HepG2 (cell line): ENCODE results near the gene OGA. TPM values are rescaled to one million over a fixed set of nuclear protein-coding genes. Genes with fewer than 3 reads are reported as not detected.

Experiments used
- AGO1 ChIP-seq: fragments of 200-400 bp; formaldehyde crosslinking; IDR thresholded peaks from 2 replicates; pipeline ENCODE4 v1.6.1; 2017; ENCODE audit warnings: mild to moderate bottlenecking, low read depth, low read length, moderate library complexity; ENCODE audit not compliant: poor library complexity, severe bottlenecking
- HNRNPLL ChIP-seq: fragments of 200-400 bp; formaldehyde crosslinking; IDR thresholded peaks from 2 replicates; pipeline ENCODE4 v1.6.1; 2017; ENCODE audit warnings: mild to moderate bottlenecking, low read depth, low read length; ENCODE audit not compliant: poor library complexity, severe bottlenecking
- MEIS2 ChIP-seq: sonication (generic); formaldehyde crosslinking; IDR thresholded peaks from 2 replicates; pipeline ENCODE4 v1.9.0; 2021; ENCODE audit warnings: mild to moderate bottlenecking, missing genetic modification reagents
- MYC ChIP-seq: sonication (generic); formaldehyde crosslinking; IDR thresholded peaks from 2 replicates; pipeline ENCODE4 v1.9.0; 2021; ENCODE audit warnings: missing genetic modification reagents, borderline replicate concordance
- POGZ ChIP-seq: sonication (generic); formaldehyde crosslinking; IDR thresholded peaks from 2 replicates; pipeline ENCODE4 v1.4.0; 2020; ENCODE audit warnings: mild to moderate bottlenecking, missing genetic modification reagents
- TAF1 ChIP-seq: sonication (generic); formaldehyde crosslinking; IDR thresholded peaks from 2 replicates; pipeline ENCODE4 v1.4.0; 2020; ENCODE audit warnings: missing genetic modification reagents
- TGIF2 ChIP-seq: IDR thresholded peaks from 2 replicates; pipeline ENCODE4 v1.6.1; 2016; ENCODE audit warnings: control low read depth, missing compliant biosample characterization
- THYN1 ChIP-seq: sonication (generic); formaldehyde crosslinking; IDR thresholded peaks from 2 replicates; pipeline ENCODE4 v1.8.1; 2023; ENCODE audit warnings: low read depth, mild to moderate bottlenecking, moderate library complexity, missing genetic modification reagents, borderline replicate concordance
- ZBTB38 ChIP-seq: sonication (generic); formaldehyde crosslinking; IDR thresholded peaks from 2 replicates; pipeline ENCODE4 v1.5.1; 2020; ENCODE audit warnings: mild to moderate bottlenecking, missing genetic modification reagents
- ZFY ChIP-seq: sonication (generic); formaldehyde crosslinking; IDR thresholded peaks from 2 replicates; pipeline ENCODE4 v1.4.0; 2020; ENCODE audit warnings: missing genetic modification reagents
- polyA plus RNA-seq, 8 experiments: library from polyadenylated mRNA; depleted of rRNA in 3 of 8; stranded (reverse) in 7 of 8; unstranded in 1 of 8; fragments of >200 nt; fragmentation: Illumina TruSeq in 4 of 8; extraction: Trizol in 4 of 8; gene quantifications; 2 replicates each; pipeline versions ENCODE4 v1.2.1 to v1.2.3, GENCODE V29; 2011 to 2016; ENCODE audit warnings: low read depth in 4 of 8, missing spikeins in 1 of 8, mixed read lengths in 1 of 8; ENCODE audit not compliant: insufficient read depth in 1 of 8
- total RNA-seq, 5 experiments: library from RNA; depleted of rRNA; stranded (reverse); fragments of >200 nt; fragmentation: Illumina TruSeq; extraction: Trizol; gene quantifications; 2 replicates each; pipeline ENCODE4 v1.2.3, GENCODE V29; 2016; ENCODE audit warnings: low read depth in 1 of 5
- TF ChIP-seq, protein P1 (sequence below): sonication (generic); formaldehyde crosslinking; IDR thresholded peaks from 2 replicates; pipeline ENCODE4 v1.8.0; 2022; ENCODE audit warnings: mild to moderate bottlenecking, missing genetic modification reagents; ENCODE audit not compliant: insufficient replicate concordance
- TF ChIP-seq, protein P2 (sequence below): sonication (generic); formaldehyde crosslinking; IDR thresholded peaks from 2 replicates; pipeline ENCODE4 v1.8.0; 2022; ENCODE audit warnings: mild to moderate bottlenecking, missing genetic modification reagents, moderate library complexity
- TF ChIP-seq, protein P3 (sequence below): sonication (generic); formaldehyde crosslinking; IDR thresholded peaks from 2 replicates; pipeline ENCODE4 v1.4.0; 2020; ENCODE audit warnings: missing genetic modification reagents
- TF ChIP-seq, protein P4 (sequence below): IDR thresholded peaks from 2 replicates; pipeline ENCODE4 v1.6.1; 2012; ENCODE audit warnings: inconsistent platforms
- TF ChIP-seq, protein P5 (sequence below): sonication (generic); formaldehyde crosslinking; IDR thresholded peaks from 2 replicates; pipeline ENCODE4 v1.5.0; 2020; ENCODE audit warnings: mild to moderate bottlenecking, missing genetic modification reagents

The OGA gene
- total and polyA plus RNA-seq, 2 of the 13 experiments (the other 11 are each of a cell fraction or from before 2014, with no cell fraction given): 33.2 to 39.8 TPM

DNA sequence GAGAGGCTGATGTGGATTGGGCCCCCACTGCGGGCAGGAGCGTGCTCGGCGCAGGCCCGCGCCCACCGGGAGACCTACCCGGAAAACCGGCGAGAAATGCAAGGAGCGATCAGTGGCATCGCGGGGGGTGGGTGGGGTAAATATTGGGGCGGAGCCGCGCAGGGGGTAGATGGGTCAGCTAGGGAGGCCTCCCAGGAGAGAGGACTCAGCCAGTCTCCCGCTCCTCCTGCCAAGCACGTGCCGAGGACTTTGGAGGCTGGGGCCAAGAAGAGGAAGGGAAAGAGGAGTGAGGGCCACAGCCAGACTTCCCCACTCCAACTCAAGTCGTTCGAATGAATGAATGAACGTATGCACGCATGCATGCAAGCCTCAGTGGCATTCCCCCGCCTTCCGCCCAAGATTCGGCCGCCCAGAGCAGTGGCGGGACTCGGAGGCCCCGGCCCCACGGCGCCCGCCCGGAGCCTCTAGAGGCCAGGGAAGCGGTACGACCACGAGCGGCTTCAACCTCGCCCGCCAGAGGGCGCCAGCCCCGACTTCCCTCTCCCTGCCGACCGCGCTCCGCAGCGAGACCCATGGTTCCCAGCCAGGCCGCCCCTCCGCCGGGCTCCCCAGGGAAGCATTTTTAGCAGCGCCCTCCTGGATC is 38.6 kb downstream of the OGA start (continued):
- TF ChIP-seq, protein P1, sequence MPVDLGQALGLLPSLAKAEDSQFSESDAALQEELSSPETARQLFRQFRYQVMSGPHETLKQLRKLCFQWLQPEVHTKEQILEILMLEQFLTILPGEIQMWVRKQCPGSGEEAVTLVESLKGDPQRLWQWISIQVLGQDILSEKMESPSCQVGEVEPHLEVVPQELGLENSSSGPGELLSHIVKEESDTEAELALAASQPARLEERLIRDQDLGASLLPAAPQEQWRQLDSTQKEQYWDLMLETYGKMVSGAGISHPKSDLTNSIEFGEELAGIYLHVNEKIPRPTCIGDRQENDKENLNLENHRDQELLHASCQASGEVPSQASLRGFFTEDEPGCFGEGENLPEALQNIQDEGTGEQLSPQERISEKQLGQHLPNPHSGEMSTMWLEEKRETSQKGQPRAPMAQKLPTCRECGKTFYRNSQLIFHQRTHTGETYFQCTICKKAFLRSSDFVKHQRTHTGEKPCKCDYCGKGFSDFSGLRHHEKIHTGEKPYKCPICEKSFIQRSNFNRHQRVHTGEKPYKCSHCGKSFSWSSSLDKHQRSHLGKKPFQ: no peak
- peak; percentile 46; the same call in 1 of the 2 replicates for TF ChIP-seq MEIS2 (CRISPR knock-in tag)
- peak; percentile 54; the same call in 1 of the 2 replicates for TF ChIP-seq MYC (CRISPR knock-in tag)
- TF ChIP-seq TAF1 (CRISPR knock-in tag): no peak
- no peak for TF ChIP-seq TGIF2 (CRISPR knock-in tag)
- TF ChIP-seq THYN1 (CRISPR knock-in tag): no peak
- TF ChIP-seq POGZ: peak; percentile 29; the same call in 1 of the 2 replicates
- TF ChIP-seq ZFY: peak; percentile 30; the same call in 1 of the 2 replicates
- TF ChIP-seq, protein P2, sequence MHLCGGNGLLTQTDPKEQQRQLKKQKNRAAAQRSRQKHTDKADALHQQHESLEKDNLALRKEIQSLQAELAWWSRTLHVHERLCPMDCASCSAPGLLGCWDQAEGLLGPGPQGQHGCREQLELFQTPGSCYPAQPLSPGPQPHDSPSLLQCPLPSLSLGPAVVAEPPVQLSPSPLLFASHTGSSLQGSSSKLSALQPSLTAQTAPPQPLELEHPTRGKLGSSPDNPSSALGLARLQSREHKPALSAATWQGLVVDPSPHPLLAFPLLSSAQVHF (CRISPR knock-in tag): no peak
- TF ChIP-seq ZBTB38: no peak
- TF ChIP-seq, protein P3, sequence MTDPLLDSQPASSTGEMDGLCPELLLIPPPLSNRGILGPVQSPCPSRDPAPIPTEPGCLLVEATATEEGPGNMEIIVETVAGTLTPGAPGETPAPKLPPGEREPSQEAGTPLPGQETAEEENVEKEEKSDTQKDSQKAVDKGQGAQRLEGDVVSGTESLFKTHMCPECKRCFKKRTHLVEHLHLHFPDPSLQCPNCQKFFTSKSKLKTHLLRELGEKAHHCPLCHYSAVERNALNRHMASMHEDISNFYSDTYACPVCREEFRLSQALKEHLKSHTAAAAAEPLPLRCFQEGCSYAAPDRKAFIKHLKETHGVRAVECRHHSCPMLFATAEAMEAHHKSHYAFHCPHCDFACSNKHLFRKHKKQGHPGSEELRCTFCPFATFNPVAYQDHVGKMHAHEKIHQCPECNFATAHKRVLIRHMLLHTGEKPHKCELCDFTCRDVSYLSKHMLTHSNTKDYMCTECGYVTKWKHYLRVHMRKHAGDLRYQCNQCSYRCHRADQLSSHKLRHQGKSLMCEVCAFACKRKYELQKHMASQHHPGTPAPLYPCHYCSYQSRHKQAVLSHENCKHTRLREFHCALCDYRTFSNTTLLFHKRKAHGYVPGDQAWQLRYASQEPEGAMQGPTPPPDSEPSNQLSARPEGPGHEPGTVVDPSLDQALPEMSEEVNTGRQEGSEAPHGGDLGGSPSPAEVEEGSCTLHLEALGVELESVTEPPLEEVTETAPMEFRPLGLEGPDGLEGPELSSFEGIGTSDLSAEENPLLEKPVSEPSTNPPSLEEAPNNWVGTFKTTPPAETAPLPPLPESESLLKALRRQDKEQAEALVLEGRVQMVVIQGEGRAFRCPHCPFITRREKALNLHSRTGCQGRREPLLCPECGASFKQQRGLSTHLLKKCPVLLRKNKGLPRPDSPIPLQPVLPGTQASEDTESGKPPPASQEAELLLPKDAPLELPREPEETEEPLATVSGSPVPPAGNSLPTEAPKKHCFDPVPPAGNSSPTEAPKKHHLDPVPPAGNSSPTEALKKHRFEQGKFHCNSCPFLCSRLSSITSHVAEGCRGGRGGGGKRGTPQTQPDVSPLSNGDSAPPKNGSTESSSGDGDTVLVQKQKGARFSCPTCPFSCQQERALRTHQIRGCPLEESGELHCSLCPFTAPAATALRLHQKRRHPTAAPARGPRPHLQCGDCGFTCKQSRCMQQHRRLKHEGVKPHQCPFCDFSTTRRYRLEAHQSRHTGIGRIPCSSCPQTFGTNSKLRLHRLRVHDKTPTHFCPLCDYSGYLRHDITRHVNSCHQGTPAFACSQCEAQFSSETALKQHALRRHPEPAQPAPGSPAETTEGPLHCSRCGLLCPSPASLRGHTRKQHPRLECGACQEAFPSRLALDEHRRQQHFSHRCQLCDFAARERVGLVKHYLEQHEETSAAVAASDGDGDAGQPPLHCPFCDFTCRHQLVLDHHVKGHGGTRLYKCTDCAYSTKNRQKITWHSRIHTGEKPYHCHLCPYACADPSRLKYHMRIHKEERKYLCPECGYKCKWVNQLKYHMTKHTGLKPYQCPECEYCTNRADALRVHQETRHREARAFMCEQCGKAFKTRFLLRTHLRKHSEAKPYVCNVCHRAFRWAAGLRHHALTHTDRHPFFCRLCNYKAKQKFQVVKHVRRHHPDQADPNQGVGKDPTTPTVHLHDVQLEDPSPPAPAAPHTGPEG: peak; percentile 50; the same call in 1 of the 2 replicates
- peak; percentile 35 for TF ChIP-seq HNRNPLL
- peak; percentile 36 for TF ChIP-seq AGO1
- TF ChIP-seq, protein P4, sequence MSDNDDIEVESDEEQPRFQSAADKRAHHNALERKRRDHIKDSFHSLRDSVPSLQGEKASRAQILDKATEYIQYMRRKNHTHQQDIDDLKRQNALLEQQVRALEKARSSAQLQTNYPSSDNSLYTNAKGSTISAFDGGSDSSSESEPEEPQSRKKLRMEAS: 0 out of 2 replicates have a peak, but pooled peaks have one; percentile 21
- TF ChIP-seq, protein P5, sequence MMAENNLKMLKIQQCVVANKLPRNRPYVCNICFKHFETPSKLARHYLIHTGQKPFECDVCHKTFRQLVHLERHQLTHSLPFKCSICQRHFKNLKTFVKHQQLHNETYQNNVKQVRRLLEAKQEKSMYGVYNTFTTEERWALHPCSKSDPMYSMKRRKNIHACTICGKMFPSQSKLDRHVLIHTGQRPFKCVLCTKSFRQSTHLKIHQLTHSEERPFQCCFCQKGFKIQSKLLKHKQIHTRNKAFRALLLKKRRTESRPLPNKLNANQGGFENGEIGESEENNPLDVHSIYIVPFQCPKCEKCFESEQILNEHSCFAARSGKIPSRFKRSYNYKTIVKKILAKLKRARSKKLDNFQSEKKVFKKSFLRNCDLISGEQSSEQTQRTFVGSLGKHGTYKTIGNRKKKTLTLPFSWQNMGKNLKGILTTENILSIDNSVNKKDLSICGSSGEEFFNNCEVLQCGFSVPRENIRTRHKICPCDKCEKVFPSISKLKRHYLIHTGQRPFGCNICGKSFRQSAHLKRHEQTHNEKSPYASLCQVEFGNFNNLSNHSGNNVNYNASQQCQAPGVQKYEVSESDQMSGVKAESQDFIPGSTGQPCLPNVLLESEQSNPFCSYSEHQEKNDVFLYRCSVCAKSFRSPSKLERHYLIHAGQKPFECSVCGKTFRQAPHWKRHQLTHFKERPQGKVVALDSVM (CRISPR knock-in tag): peak; percentile 94
